CD14-positive monocyte (primary cell): Measurements from ENCODE around the gene ARMC9. TPM values are rescaled to one million over a fixed set of nuclear protein-coding genes. Genes with fewer than 3 reads are reported as not detected.
A peak's percentile ranks its signal among the peaks of the same experiment; 100 is the strongest.

Source experiments
- DNase-seq, 3 donors: peaks; one replicate each; pipeline ENCODE4 v3.0.0-alpha.2; 2011 to 2022
- H2AFZ ChIP-seq: 2 replicates; pipeline ENCODE4 v1.6.0; 2012; ENCODE audit warnings: mild to moderate bottlenecking, low read depth, low read length, inconsistent platforms; ENCODE audit not compliant: insufficient read depth, poor library complexity, severe bottlenecking
- H3K27ac ChIP-seq, 2 donors: 1 replicate in 1 of 2; 2 replicates in 1 of 2; pipeline ENCODE4 v1.5.1; 2012 to 2013; ENCODE audit warnings: low read length in 2 of 2, control low read depth in 1 of 2, inconsistent platforms in 1 of 2, low read depth in 1 of 2, mild to moderate bottlenecking in 1 of 2
- H3K27me3 ChIP-seq, 2 donors: one replicate each; pipeline versions ENCODE4 v1.6.0 to v1.6.1; 2011 to 2013; ENCODE audit warnings: low read length in 2 of 2; ENCODE audit not compliant: control insufficient read depth in 2 of 2, insufficient read depth in 2 of 2
- H3K36me3 ChIP-seq, 2 donors: replicated peaks in 1 of 2; 1 replicate in 1 of 2; 2 replicates in 1 of 2; pipeline versions ENCODE4 v1.5.1 to v1.6.1; 2012 to 2013; ENCODE audit warnings: low read length in 2 of 2, control low read depth in 1 of 2, inconsistent platforms in 1 of 2, mild to moderate bottlenecking in 1 of 2; ENCODE audit not compliant: insufficient read depth in 2 of 2, control insufficient read depth in 1 of 2
- H3K4me1 ChIP-seq, 2 donors: 1 replicate in 1 of 2; 2 replicates in 1 of 2; pipeline versions ENCODE4 v1.5.1 to v1.6.1; 2012 to 2013; ENCODE audit warnings: low read length in 2 of 2, control low read depth in 1 of 2, inconsistent platforms in 1 of 2, mild to moderate bottlenecking in 1 of 2, moderate library complexity in 1 of 2; ENCODE audit not compliant: insufficient read depth in 2 of 2, control insufficient read depth in 1 of 2
- H3K4me2 ChIP-seq: replicated peaks from 2 replicates; pipeline ENCODE3; 2012; ENCODE audit warnings: low read length, moderate library complexity, mild to moderate bottlenecking; ENCODE audit not compliant: poor library complexity, severe bottlenecking; ENCODE audit errors: extremely low read depth
- H3K4me3 ChIP-seq, 3 experiments: fragments of 200-600 bp in 1 of 3; sonication (generic) in 1 of 3; replicated peaks in 1 of 3; 1 replicate in 2 of 3; 2 replicates in 1 of 3; pipeline ENCODE4 v1.5.1; 2011 to 2013; ENCODE audit warnings: low read length in 3 of 3, mild to moderate bottlenecking in 3 of 3, control low read depth in 2 of 3, low read depth in 2 of 3, inconsistent platforms in 1 of 3, moderate library complexity in 1 of 3
- H3K79me2 ChIP-seq: 2 replicates; pipeline ENCODE4 v1.6.0; 2012; ENCODE audit warnings: mild to moderate bottlenecking, control low read depth, inconsistent platforms, low read length, moderate library complexity; ENCODE audit not compliant: insufficient read depth
- H3K9ac ChIP-seq: 2 replicates; pipeline ENCODE4 v1.6.0; 2017; ENCODE audit warnings: low read length, mild to moderate bottlenecking; ENCODE audit not compliant: insufficient read depth, poor library complexity, severe bottlenecking
- H3K9me3 ChIP-seq, 2 donors: replicated peaks in 1 of 2; 1 replicate in 1 of 2; 2 replicates in 1 of 2; pipeline versions ENCODE4 v1.5.1 to v1.6.1; 2012 to 2013; ENCODE audit warnings: low read length in 2 of 2, control low read depth in 1 of 2; ENCODE audit not compliant: control insufficient read depth in 1 of 2, insufficient read depth in 1 of 2
- H4K20me1 ChIP-seq: 2 replicates; pipeline ENCODE4 v1.6.0; 2012; ENCODE audit warnings: mild to moderate bottlenecking, low read length, control low read depth, moderate library complexity; ENCODE audit not compliant: insufficient read depth
- H3K27ac Mint-ChIP-seq, 7 donors: one replicate each; pipeline ENCODE4 v1.8.0; 2020; ENCODE audit warnings: mild to moderate bottlenecking in 7 of 7, mixed read lengths in 7 of 7, moderate library complexity in 6 of 7, inconsistent platforms in 2 of 7
- H3K27me3 Mint-ChIP-seq, 3 donors: one replicate each; pipeline ENCODE4 v1.8.0; 2021 to 2022; ENCODE audit warnings: low read depth in 3 of 3, mild to moderate bottlenecking in 3 of 3, mixed read lengths in 3 of 3, moderate library complexity in 3 of 3, inconsistent platforms in 1 of 3
- H3K36me3 Mint-ChIP-seq, 2 donors: one replicate each; pipeline ENCODE4 v1.8.0; 2020; ENCODE audit warnings: mixed read lengths in 2 of 2, inconsistent platforms in 1 of 2, mild to moderate bottlenecking in 1 of 2
- H3K4me1 Mint-ChIP-seq: one replicate; pipeline ENCODE4 v1.8.0; 2020; ENCODE audit warnings: mild to moderate bottlenecking, mixed read lengths
- H3K4me3 Mint-ChIP-seq, 2 donors: one replicate each; pipeline ENCODE4 v1.8.0; 2020; ENCODE audit warnings: mild to moderate bottlenecking in 2 of 2, mixed read lengths in 2 of 2, moderate library complexity in 1 of 2
- H3K9me3 Mint-ChIP-seq, 7 donors: one replicate each; pipeline ENCODE4 v1.8.0; 2020 to 2022; ENCODE audit warnings: mixed read lengths in 7 of 7, mild to moderate bottlenecking in 6 of 7, moderate library complexity in 6 of 7, inconsistent platforms in 2 of 7
- WGBS: methylation state at CpG from one replicate; pipeline ENCODE4 v1.1.5; 2013; ENCODE audit warnings: missing lambda C conversion rate; ENCODE audit not compliant: insufficient coverage; 5-methylcytosine and 5-hydroxymethylcytosine counted together
- intact Hi-C, 2 donors: fragments of 100-400 bp; cut with micrococcal nuclease; formaldehyde crosslinking; loops; one replicate each; pipeline versions ENCODE4 v1.15.0 to v1.15.1; 2023
- polyA plus RNA-seq, 3 donors: library from polyadenylated mRNA; depleted of rRNA in 1 of 3; unstranded in 2 of 3; stranded (reverse) in 1 of 3; fragments of 300-500 nt in 2 of 3; fragments of >200 nt in 1 of 3; fragmentation: Illumina TruSeq in 2 of 3; gene quantifications; 1 replicate in 2 of 3; 2 replicates in 1 of 3; pipeline ENCODE4 v1.2.3, GENCODE V29; 2012 to 2021
- TF ChIP-seq, protein P1 (sequence below): fragments of 200-600 bp; IDR thresholded peaks from one replicate; pipeline ENCODE4 v1.8.0; 2022; ENCODE audit warnings: antibody characterized with exemption, mild to moderate bottlenecking

The ARMC9 gene
- polyA plus RNA-seq, 3 donors = 0.07 to 0.27 TPM; not detected in 1

DNA sequence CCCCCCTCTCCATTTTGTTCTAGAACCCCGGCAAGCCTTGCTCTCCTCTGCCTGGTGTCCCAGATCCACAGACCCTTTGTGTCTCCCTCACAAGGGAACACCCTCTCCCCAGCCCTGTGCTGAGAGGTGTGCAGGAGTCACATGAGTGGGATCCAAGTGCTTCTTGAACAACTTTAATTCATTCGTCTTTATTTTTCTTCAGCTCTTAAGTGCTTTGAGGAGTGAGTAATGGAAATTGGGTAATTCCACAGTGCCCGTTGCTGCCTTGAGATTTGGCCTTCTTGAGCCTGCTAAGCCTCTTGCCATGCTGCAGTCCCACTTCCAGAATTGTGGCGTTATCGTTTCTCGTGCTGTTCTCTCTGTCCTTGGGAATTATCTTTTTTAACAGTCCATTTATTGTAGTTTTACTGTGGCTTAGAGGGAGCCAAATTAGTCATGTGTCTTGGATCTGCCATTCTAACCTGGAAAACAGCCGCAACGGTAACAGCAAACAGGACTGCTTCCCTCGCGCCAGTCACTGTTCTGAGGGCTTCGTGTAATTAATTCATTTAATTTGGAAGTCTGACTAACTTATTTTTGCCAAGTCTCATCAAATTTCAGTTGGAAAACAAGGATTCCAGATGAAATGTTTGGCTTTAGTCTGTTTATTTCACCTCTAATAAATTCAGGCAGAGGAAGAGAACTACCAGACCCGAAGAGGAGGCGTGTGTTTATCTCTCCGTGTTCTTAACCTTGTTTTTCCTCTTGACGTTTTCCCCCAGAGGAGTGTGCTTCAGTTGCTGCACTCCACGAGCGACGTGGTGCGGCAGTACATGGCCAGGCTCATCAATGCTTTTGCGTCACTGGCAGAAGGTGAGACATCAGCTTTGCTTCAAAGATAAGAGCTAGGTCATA lies 72.0 kb downstream of the ARMC9 start:
- no peaks in the 10 kb centered on the region for H3K36me3 Mint-ChIP-seq
- H3K79me2 ChIP-seq = no peaks in the 10 kb centered on the region
- intact Hi-C loops = no loop called here
- H3K27ac ChIP-seq = no peak overlapping the region
- TF ChIP-seq, protein P1, sequence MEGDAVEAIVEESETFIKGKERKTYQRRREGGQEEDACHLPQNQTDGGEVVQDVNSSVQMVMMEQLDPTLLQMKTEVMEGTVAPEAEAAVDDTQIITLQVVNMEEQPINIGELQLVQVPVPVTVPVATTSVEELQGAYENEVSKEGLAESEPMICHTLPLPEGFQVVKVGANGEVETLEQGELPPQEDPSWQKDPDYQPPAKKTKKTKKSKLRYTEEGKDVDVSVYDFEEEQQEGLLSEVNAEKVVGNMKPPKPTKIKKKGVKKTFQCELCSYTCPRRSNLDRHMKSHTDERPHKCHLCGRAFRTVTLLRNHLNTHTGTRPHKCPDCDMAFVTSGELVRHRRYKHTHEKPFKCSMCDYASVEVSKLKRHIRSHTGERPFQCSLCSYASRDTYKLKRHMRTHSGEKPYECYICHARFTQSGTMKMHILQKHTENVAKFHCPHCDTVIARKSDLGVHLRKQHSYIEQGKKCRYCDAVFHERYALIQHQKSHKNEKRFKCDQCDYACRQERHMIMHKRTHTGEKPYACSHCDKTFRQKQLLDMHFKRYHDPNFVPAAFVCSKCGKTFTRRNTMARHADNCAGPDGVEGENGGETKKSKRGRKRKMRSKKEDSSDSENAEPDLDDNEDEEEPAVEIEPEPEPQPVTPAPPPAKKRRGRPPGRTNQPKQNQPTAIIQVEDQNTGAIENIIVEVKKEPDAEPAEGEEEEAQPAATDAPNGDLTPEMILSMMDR = no peak
- no peak overlapping the region for H2AFZ ChIP-seq
- H3K4me1 Mint-ChIP-seq = peaks cover 25% of the 10 kb centered on the region
- no peak for DNase-seq
- no peak overlapping the region for H3K9ac ChIP-seq
- peaks cover 11 to 29% of the 10 kb centered on the region in 2 donors for H3K4me1 ChIP-seq
- H3K4me3 Mint-ChIP-seq = no peak overlapping the region
- H3K9me3 Mint-ChIP-seq = peaks cover 0 to 2% (median 0%) of the 10 kb centered on the region in 7 donors
- H3K4me3 ChIP-seq = no peak overlapping the region
- no peaks in the 10 kb centered on the region for H4K20me1 ChIP-seq
- H3K9me3 ChIP-seq = no peaks in the 10 kb centered on the region
- H3K36me3 ChIP-seq = no peaks in the 10 kb centered on the region
- no peak overlapping the region for H3K4me2 ChIP-seq
- H3K27me3 Mint-ChIP-seq = no peaks in the 10 kb centered on the region
- H3K27me3 ChIP-seq = no peaks in the 10 kb centered on the region
- H3K27ac Mint-ChIP-seq = peak overlapping the region in 1 of 7 donors; percentile 69
- WGBS = 95% methylated on average over 10 of the region's 20 CpGs

DNA sequence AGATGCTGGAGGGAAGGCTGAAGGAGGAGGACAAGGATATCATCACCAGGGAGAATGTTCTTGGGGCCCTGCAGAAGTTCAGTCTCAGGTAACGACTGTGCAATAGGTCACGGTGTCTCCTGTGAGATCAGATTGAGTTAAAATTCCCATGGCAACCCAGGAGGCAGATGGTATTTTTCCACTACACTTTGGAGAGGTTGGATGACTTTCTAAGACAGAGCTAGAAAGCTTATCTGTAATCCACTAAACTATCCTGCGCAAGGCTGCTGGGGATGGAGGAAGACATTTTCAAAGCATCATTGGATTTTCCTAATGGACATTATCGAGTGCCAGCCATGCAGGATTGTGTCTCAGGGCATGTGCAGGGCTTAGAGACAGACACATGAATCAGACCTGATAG lies 74.6 kb downstream of the ARMC9 start:
- no peaks in the 10 kb centered on the region for H3K9me3 ChIP-seq
- Mint-ChIP-seq H3K4me3 (no peak overlapping the region), H3K36me3 (no peaks in the 10 kb centered on the region), H3K27ac (no peak overlapping the region), H3K9me3 (peaks cover 0 to 2% (median 0%) of the 10 kb centered on the region in 7 donors), H3K4me1 (peaks cover 11% of the 10 kb centered on the region), H3K27me3 (no peaks in the 10 kb centered on the region)
- WGBS = 95% methylated on average over 3 of the region's 4 CpGs
- no peak overlapping the region for H2AFZ ChIP-seq
- no peak overlapping the region for H3K9ac ChIP-seq
- DNase-seq = no peak
- no peaks in the 10 kb centered on the region for H4K20me1 ChIP-seq
- H3K4me1 ChIP-seq = peaks cover 0 to 14% of the 10 kb centered on the region in 2 donors
- H3K27me3 ChIP-seq = no peaks in the 10 kb centered on the region
- TF ChIP-seq, protein P1 = no peak
- H3K27ac ChIP-seq = no peak overlapping the region
- no peaks in the 10 kb centered on the region for H3K79me2 ChIP-seq
- H3K4me3 ChIP-seq = no peak overlapping the region
- no peak overlapping the region for H3K4me2 ChIP-seq
- intact Hi-C loops = no loop called here
- no peaks in the 10 kb centered on the region for H3K36me3 ChIP-seq
